Stimulated activated CD4-positive, alpha-beta T cell treated with anti-CD3 and anti-CD28 coated beads, Interleukin-12 subunit alpha, Interleukin-12 subunit beta, amount 100 ng/mL, for 48 hours (primary cell): ENCODE data around the gene SELENOF.

ENCODE experiments used
- DNase-seq, 3 donors: peaks; one replicate each; pipeline ENCODE4 v3.0.0-alpha.2; 2020; ENCODE audit warnings: low read depth in 2 of 3, low spot score in 1 of 3

The SELENOF gene

DNA sequence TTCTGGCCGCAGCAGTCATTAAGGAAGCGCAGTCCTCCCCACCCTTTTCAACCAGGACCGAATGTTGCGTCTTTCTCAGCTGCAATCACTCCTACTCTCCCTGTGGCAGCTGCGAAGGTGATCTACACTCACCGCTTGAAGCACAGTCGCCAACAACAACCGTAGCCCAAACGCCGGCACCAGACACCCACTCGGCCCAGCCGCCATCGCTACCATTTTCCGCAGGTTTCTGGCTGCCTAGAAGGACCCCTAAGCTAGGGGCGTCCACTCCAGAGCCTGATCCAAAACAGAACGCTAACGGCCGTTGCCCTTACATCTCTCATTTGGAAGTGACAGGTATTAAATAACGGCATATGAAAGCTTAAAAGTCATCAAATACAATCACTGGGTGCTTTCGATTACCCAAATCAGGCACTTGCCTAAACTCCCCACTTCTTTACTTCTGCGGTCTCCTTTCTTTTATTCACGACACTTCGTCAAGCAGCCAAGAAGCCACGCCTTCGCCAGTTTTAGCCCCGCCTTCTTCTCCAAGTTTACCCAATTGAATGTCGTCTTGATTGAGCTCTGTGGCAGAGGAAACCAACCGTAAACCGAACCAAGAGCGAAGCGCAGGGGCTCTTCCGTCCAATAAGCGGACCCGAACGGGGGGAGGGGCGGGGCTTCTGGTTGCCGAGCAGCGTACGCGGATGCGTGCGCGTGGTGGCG lies at the start of gene SELENOF:
Gene SELENOF, minus strand, starts transcription at position 231 of the 705 bp plus-strand sequence. Its CDS starts 15 bp downstream, at position 216.
- peak; percentile 98 to 99 (median 98) for DNase-seq

DNA sequence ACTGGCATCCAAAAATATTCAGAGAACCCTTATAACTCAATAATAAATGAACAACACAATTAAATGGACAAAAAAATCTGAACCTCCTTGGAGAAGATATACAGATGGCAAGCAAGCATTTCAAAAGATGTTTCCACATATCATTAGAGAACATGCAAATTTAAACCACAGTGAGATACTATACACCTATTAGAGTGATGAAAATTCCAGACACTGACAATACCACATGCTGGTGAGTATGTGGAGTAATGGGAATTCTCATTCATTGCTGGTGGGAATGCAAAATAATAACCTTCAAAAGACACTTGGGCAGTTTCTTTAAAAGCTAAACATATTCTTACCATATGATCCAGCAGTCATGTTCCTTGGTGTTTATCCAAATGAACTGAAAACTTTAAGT lies 46.6 kb upstream of the SELENOF start:
- no peak for DNase-seq

DNA sequence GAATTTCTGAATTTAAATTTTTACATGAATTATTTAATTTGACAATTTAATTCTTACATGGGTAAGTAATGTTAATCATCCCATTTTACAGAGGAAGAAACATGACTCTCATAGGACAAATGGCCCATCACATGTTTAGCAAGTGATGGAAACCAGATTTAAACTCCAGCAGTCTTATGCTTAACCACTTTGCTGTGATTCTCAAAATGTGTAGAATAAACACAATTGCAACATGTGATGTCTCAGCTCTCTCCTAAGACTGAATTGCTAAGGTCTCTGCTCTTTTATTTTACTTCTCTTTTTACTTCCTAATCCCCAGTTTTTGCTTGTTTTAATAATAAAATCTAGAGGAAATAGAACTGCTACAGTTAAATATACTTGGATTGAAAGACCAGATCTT lies 43.3 kb upstream of the SELENOF start:
- DNase-seq, result no peak

DNA sequence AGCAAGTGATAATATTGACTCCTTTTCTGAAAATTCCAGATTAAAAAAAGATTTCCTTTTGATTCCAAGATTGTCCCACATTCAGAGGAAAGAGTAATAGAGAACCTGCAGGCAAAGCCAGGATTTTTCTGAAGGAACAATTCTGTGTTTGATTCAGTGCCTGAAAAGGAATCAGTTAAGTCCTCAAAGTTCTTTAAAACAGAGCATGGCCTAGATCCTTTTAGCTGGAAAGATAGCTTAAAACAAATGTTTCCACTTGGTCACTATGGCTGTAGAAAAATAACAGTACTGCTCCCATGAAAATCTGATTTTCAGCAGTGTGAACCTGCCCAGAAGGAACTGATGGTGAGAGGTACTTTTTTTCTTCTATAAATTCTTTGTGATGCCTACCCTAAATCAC lies 42.3 kb upstream of the SELENOF start:
- DNase-seq, result no peak

DNA sequence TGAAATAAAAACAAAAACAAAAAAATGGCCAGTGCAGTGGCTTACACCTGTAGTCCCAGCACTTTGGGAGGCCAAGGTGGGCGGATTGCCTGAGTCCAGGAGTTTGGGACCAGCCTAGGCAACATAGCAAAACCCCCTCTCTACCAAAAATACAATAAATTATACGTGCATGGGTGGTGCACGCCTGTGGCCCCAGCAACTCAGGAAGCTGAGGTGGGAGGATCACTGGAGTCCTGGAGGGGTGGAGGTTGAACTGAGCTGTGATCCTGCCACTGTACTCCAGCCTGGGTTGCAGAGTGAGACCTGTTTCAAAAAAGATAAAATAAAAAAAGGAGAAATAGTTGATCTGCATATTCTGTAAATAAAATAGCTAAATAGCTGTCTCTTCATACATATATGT lies 41.8 kb upstream of the SELENOF start:
- no peak for DNase-seq

DNA sequence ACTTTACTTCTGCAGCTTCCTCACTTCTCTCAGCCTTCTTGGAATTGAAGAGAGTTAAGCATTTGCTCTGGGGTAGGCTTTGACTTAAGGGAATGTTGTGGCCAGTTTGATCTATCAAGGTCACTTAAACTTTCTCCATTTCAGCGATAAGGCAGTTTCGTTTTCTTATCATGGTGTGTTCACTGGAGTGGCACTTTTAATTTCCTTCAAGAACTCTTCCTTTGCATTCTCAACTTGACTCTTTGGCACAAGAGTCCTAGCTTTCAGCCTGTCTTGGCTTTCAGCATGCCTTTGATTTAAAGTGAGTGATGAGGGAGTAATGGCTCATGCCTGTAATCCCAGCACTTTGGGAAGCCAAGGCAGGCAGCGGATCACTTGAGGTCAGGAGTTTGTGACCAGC lies 39.2 kb upstream of the SELENOF start:
- no peak for DNase-seq

DNA sequence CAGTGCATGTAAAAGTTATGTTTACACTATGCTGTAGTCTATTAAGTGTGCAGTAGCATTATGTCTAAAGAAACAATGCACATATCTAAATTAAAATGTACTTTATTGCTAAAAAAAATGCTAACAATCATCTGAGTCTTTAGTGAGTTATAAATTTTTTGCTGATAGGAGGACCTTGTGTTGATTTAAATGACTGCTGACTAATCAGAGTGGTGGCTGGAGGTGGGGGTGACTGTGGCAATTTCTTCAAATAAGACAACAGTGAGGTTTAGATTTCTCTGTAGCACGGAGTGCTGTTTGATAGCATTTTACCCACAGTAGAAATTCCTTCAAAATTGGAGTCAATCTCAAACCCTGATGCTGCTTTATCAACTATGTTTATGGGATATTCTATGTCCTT lies 37.5 kb upstream of the SELENOF start:
- no peak for DNase-seq

DNA sequence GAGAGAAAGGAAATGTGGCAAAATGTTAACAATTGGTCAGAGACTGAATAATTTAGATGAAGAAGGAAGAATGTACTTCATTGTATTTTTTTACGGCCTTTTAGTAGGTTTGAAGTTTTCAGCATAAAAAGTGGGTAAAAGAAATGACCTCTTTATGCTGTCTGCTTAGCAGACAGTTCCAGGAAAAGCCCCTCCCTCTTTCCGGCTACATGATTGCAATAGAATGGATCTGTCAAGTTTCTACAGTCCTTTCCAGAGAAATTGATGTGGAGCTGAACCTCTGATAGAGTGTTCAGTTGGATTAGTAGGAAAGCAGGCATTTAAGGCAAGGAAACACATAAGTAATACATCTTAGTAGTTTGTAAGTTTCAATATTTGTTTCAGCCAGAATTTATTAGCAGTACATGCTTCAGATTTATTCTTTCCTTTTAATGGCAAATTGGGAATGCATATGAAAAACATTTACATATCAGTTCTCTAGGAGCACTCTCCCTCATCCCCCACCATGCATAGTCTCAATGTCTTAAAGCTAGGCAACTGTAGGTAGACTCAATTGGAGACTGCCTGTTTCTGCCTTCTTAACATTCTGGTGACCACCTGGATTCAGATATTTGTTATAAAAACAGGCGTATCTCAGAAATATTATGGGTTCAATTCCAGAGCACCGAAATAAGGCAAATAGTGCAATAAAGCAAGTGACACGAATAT lies 36.9 kb upstream of the SELENOF start:
- DNase-seq, result no peak

DNA sequence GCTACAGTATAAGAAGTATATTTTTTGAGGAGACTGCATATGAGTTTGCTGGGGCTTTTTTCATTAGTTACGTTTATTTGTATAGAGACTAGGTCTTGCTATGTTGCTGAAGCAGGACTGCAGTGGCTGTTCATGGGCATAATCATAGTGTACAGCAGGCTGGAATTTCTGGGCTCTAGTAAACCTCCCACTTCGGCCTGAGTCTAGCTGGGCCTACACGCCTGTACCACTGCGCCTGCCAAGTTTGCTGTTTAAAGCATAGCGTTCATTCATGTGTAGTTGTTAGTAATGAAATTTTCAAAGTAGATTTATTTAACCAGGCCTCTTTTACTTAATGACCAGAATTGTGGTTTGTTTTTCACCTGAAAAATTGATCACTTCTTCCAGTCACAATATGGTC lies 34.3 kb upstream of the SELENOF start:
- no peak for DNase-seq

DNA sequence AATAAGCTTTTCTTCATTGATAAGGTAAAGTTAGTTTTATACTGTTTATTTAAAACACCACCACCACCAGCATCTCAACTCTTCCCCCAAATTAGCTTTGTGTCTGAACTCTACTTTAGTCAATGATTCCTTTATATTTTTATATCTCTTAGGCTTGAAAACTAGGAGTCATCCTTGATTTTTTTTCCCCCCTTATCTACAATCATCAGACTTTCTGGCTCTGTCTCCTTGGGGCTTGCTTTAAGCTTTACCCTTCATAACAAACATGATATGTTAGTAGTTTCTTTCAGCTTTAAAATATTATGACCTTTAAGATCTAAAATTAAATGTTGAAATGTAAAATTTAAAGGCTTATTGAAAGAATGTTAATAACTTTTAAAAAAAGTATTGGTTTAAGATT lies 28.8 kb upstream of the SELENOF start:
- no peak for DNase-seq

DNA sequence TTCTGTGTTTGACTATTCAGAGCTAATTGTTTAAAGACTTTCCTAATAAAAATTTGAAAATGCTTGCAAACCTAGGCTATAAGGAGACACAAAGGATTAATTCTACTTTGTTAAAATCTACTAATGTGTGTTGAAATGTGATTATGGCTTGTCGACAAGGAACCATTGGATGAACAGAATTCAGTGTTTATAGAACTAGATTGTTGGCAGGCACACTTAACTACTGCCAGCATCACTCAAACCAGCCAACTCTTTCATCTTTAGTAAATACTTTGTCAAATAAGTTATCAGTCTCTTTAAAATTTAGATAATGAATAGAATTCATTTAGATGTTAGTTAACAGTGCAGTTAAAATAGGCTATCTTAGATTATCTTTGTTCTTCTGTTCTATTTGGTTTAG lies 28.1 kb upstream of the SELENOF start:
- DNase-seq, result no peak

DNA sequence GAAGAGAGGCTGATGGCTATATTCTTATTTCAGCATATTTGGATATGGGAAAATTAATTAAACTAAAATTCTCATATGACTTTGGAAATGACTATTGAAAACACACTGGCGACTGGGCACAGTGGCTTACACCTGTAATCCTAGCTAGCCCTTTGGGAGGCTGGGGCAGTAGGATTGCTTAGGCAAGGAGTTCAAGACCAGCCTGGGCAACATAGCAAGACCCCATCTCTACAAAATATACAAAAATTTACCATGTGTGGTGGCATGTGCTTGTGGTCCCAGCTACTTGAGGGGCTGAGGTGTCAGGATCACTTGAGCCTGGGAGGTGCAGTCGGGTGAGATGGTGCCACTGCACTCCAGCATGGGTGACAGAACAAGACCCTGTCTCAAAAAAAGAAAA lies 26.7 kb upstream of the SELENOF start:
- no peak for DNase-seq

DNA sequence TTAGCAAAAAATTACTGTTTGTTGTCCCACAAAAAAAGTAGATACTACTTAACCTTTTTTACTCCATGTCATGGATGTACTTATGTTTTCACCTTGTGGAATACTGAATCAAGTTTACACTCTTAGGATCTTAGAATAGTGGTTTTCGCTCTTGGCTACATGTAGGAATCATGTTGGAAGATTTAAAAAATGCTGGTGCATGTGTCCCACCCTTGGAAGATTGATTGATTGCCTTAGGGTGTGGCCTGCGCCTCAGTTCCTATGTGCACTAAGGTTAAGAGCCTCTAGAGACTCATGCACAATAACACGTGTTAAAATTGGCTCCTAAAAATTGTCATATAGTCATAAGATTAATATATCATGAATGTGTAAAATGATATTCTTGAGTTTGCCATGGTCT lies 25.5 kb upstream of the SELENOF start:
- DNase-seq, result no peak

DNA sequence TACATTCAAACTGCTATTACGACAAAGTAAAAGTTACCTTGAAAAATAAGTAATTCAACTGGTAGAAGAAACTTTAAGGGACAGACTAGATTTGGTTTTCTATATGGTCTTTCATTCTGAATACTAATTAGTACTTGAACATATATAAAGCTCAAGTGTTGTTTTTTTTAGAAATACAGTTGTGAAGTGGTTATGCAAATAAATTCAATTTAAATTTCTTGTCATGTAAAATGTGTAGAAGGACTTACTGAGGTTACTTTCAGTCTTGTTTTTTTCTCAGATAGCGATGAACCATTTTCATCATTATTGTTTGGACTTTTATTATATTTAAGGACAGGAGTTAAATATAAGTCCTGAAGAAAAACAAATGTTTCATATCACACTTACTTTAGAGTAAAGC lies 24.9 kb upstream of the SELENOF start:
- DNase-seq, result no peak

DNA sequence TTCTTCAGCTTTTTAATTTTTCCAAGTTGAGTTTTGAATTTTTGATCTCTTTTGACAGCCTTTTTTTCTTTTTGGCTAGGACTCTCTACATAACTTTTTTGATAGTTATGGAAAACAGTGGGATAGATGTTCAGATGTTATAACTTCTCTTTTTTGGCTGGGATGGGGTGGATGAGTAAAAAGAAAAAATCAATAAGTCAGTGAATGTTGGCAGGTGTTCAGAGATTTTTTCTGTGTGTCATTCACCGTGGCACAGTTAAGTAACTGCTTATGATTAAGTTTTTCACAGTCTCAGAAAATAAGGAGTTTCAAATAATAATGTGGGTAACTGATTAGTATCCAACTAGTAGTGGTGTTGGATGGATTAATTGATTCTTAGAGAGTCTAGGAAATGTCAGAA lies 24.5 kb upstream of the SELENOF start:
- DNase-seq, result no peak

DNA sequence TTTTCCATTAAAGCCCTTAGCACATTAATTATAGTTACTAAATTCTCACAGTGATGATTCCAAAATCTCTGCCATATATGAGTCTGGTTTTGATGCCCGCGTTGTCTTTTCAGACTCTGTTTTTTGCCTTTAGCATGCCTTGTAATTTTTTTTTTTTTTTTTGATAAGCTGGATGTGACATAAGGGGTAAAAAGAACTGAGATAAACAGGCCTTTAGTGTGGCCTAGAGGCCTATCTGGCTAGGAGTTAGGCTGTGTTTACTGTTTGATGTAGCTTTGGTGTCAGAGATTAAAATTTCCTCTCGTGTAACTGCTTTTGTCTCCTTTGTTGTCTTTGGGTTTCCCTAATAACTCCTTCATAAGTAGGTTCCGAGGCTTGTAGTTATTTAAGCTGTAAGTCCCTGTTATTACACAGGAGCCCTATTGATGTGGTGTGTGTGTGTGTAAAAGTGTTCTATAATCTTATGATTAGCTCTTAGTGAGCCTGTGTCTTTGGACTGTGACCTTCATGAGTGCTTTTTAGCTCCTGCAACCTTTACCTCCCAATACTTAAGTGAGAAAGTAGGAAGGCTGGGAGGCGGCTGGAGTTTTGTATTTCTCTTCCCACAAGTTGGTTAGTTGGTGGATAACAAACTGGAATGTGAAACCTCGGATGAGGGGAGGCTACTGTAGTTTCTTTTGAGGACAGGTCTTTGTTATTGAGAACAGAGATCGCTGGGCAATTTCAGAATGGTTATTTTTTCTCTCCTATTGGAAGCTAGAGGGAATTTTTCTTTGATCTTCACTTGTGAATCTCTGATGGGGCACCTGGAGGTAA lies 19.8 kb upstream of the SELENOF start:
- DNase-seq, result no peak

DNA sequence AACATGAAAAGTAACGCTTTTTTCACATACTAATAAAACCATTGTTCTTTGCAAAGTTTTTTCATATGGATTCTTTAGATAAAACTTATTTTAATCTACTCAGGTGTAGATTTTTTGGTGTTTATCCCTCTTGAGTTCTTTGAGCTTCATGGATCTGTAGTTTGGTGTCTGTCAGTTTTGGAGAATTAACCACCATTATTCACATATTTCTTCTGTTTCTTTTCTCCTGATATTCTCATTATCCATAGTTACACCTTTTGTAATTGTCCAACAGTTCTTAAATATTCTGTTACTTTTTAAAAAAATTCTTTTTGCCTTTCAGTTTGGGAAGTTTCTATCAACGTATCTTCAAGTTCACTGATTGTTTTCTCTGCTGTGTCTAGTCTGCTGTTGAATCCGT lies 19.1 kb upstream of the SELENOF start:
- DNase-seq, result no peak

DNA sequence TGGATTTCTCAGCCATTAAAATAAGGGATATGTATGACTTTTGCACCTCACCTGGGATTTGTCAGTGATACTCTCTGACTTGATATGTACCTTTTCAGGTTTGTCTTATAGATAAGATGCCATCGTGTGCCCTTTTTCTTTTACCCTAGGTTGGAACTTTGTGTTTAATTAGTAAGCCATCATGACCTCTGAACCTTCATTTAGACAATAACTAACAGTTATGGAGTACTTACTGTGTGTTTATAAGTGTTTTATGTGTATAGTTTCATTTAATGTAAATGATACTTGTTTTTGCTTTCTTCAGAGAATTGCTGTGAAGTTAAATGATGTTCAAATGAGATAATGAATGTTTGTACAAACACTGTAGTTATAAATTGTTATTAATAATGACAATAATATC lies 14.9 kb upstream of the SELENOF start:
- no peak for DNase-seq

DNA sequence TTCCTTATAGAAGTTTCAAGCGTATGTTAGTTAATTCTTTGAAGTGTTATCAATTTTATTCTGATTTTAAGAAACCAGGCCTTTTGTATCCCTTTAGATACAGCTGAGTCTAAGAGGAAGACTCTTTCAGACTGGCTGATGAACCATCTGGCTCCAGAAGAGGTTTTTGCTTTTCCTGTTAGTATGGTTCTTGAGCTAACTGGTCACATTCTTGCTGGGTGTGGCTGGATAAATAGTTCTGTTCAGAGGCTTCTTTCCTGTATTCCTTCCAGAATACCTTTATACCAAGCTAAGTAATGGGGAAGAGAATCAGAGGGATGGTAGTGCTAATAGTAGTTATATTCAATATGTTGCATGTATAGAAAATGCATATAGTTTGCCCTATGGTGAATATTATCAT lies 13.0 kb upstream of the SELENOF start:
- no peak for DNase-seq

DNA sequence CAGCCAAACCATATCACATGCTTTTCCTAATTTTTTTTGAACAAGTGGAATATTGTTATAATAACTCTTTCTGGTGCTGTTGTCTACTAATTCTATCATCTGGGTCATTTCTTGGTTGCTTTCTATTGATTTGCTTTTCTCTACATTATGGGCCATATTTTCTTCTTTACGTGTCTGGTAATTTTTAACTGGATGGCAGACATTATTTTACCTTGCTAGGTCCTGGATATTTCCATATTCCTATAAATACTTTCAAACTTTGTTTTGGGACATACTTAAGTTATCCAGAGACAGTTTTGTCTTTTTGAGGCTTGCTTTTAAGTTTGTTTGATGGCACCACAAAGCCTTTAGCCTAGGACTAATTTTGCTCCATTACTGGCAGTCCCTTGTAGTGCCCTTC lies 11.8 kb upstream of the SELENOF start:
- DNase-seq, result no peak

DNA sequence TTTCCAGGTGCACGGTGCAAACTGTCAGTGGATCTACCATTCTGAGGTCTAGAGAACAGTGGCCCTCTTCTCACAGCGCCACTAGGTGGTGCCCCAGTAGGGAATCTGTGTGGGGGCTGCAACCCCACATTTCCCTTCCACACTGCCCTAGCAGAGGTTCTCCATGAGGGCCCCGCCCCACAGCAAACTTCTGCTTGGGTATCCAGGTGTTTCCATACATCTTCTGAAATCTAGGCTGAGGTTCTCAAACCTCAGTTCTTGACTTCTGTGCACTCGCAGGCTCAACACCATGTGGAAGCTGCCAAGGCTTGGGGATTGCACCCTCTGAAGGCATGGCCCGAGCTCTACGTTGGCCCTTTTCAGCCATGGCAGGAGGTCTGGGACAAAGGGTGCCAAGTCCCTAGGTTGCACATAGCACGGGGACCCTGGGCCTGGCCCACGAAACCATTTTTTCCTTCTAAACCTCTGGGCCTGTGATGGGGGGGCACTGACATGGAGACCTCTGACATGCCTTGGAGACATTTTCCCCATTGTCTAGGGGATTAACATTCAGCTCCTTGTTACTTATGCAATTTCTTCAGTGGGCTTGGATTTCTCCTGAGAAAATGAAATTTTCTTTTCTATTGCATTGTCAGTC lies 10.5 kb upstream of the SELENOF start:
- no peak for DNase-seq

DNA sequence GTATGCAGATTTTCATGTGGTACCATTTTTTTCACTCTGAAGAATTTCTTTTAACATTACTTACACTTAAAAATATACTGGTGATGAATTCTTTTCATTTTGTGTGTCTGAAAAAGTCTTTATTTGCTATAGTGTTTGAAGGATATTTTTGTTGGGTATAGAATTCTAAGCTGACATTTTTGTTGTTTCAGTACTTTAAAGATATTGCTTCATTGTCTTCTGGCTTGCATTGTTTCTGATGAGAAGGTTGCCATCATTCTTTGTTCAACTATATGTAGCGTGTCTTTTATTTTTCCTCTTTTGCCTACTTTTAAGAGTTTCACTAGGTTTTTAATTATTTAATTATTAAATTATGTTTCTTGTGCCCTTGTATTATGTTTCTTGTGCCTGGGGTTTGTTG lies 8.5 kb upstream of the SELENOF start:
- no peak for DNase-seq
